HG03066 (cell line): ENCODE results near the gene PARD3B.

Experiments
- ATAC-seq: cut with Tn5 transposase; IDR thresholded peaks from one replicate; pipeline ENCODE4 v1.9.1; 2021; ENCODE audit warnings: low read depth; ENCODE audit not compliant: unreplicated experiment

PARD3B gene

GRCh38 chr2:205408696-205409095, 863.4 kb downstream of the PARD3B start:
- no peak for ATAC-seq

DNA sequence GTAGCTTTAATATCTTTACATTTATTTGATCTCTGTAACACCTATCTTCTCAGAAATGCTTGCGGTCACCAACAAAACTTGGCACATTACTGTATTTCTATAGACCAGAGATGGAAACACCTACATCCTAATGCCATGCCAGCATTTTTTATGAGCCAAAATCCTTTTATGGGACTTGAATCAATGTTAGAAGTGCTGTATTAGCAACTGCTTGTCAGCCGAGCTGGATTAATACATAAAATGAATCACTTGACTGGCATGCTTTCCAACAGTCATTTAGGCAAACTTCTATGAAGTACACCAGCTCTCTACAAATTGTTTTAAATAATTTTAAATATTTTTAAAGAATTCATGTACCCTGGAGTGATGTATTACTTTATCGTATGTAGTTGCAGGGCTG, 864.1 kb downstream of the PARD3B start:
- no peak for ATAC-seq

DNA sequence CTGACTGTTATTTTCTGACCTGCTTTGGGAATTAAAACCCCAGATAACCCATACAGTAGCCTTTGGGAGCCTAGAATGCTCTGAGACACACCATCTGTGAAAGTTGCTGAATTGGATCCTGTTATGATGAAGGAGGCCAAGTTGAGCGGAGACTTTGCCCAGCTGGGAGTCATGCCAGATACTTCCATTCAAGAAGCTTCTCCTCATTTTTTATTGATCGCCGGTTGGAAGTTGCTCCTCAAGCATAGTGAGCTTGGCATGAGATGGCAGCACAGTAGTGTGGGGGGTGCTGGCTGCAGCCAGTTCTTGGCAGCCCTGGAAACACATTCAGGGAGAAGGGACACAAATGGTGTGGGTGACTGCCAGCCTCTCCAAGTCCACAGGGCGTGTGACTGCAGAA, 866.3 kb downstream of the PARD3B start:
- ATAC-seq = no peak

DNA sequence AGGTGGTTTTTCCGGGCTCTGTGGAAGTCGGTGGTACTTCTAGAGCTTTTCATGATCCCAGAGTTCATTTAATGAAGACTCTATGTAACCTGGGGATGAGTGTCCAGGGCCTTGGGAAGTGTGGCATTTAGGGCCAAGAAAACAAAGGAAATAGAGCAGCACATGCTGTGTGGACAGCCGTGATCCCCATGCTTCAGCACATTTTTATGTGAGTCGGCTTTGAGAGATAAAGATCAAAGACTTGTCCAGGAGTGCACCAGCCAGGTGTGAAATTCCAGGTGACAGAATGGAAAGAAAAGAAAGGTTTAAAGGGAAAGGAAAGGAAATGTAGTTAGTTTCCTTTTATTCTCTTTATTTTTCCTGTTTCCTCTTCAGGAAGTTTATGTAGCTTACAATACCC, 879.1 kb downstream of the PARD3B start:
- no peak for ATAC-seq

GRCh38 chr2:205425102-205425501, 879.8 kb downstream of the PARD3B start:
- no peak for ATAC-seq

- ATAC-seq = no peak
Observed at GRCh38 chr2:205427112-205427511, 881.8 kb downstream of the PARD3B start.

GRCh38 chr2:205428811-205429210, 883.5 kb downstream of the PARD3B start:
- ATAC-seq = no peak

DNA sequence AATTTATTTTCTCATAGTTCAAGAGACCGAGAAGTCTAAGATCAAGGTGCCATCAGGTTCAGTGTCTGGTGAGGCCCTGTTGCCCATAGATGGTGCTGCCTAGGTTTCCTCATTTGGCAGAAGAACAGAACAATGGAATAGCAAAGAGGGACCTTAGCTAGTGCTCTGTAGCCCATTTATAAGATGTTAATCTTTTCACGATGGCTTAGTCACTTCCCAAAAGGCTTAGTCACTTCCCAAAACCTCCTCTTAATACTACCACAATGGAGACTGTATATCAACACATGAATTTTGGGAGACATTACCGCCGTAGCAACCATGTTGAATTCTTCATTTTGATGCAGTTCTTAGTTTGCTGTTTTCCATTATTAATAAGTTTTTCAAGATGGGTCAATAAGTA, 890.7 kb downstream of the PARD3B start:
- no peak for ATAC-seq

DNA sequence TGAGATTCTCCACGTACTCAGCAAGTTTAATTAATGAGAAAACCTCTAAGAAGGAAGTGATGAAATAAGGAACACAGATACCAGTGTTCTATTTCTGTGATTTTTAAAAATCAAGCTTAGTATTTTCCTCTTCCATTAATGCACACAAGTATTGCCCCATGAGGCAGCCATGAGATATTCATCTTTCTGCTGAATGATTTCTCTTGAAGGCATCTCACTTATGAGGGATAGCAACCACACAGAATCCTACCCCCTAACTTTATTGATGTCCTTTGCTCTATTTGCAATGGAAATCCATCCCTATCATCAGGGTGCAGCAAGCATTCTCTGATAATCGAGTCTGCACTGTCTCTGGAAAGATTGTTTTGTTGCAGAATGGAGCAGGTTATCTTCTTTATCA, 893.0 kb downstream of the PARD3B start:
- no peak for ATAC-seq

- no peak for ATAC-seq
Observed at GRCh38 chr2:205439621-205440020, 894.3 kb downstream of the PARD3B start.

GRCh38 chr2:205441524-205441923, 896.2 kb downstream of the PARD3B start:
- no peak for ATAC-seq

GRCh38 chr2:205448189-205448588, 902.9 kb downstream of the PARD3B start:
- ATAC-seq = no peak

GRCh38 chr2:205451901-205452512, 906.7 kb downstream of the PARD3B start:
- ATAC-seq = no peak

GRCh38 chr2:205453202-205453601, 907.9 kb downstream of the PARD3B start:
- ATAC-seq = no peak

GRCh38 chr2:205456682-205457081, 911.4 kb downstream of the PARD3B start:
- no peak for ATAC-seq

DNA sequence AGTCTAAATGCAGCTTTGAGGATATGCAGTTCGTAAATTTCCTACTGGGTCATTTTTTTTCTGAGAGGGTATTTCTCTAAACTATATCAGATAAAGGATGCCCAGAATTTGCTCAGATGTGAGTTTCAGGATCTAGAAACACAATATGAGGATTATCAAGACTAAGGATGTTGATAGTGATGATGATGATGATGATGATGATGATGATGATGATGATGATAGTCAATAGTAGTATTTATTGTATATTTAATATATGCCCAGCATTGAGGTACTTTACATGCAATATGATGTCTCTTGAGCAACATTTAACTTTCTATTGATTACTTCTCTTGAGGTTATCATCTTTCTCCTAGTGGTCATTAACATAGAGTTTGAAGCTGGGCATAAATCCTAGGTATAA, 914.9 kb downstream of the PARD3B start:
- no peak for ATAC-seq

DNA sequence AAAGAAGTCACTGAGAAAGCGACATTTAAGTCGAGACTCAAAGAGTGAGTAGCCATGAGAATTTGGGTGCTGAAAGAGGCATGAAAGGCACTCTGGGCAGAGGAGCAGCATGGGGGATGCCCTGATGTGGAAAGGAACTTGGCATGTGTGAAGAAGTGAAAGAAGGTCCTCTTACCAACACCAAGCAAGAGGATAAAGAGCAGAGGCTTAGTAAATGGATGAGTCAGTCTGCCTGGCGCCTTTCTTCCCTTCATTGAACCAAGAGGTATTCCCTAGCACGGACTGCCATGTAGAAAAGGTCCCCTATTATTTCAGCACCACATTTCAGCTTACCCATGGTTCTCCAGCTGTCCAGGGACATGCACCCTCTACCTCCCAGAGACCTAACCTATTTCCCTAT, 915.9 kb downstream of the PARD3B start:
- ATAC-seq = no peak

DNA sequence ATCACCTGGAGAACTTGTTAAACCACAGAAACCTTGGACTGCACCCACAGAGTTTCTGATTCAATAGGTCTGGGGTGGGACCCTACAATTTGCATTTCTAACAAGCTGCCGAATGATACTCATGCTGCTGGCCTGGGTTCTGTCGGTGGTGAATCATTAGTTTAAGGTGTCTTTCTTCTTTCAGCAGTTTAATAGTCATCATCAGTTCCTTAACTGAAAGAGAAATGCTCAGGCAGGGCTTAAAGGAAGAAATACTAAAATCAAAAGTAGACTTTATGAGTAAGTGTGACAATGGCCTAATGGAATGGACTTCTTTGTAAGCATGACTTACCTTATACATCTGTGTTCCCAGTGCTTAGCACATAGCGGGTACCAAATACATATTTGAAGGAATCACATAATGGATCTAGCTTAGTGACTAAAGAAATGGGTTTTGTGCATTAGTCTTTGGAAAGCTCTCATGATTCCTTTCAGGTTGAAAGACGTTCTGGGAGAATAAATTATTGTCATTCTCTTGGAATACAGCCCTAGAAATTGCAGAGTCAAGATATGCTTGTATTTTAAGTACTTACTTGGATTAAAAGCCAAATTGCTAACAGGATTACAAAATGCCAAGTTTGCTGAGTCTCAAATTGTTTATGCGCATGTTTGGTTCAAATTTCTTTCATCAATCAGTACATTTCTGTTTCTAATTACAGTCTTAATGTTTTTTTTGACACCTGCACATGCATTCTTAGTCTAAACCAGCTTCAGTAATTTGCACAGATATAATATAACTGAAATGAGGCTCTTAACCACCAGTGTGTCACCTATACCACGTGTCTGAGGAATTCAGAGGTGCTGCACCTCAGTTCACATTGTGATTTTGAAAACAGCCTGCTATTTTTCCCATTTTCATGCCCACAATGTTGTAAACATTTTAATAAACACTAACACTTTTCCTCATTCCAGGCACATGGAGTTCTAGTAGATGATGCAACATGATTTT, 916.7 kb downstream of the PARD3B start:
- ATAC-seq = no peak

DNA sequence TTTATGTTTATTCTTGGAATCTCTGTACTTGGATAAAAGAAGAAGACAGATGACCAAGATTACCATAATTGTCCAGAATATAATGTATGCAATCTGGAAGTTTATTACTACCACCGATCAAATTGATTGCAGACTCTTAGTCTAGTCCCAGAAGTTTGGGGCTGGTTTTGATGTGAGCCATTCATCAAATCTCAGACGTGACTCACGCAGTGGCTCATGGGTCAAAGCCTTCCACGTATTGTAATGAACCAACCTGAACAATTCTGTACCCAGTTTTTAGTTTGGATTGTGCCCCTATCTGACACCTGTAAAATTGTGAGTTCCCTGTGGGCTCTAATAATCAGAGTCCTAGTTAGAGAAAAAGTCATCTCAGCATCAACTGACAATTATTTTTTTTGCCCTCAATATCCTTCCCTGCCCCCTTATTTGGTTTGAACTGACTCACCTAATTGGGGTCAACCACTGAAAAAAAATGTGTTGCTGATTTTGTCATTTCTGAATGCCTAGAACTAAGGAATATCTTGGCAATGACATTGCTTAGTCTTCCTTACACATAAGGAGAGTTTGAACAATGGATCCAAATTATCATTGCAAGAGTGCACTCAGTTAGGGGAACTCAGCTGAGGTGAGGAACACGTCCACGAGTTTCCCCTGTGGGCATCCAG, 917.5 kb downstream of the PARD3B start:
- no peak for ATAC-seq

DNA sequence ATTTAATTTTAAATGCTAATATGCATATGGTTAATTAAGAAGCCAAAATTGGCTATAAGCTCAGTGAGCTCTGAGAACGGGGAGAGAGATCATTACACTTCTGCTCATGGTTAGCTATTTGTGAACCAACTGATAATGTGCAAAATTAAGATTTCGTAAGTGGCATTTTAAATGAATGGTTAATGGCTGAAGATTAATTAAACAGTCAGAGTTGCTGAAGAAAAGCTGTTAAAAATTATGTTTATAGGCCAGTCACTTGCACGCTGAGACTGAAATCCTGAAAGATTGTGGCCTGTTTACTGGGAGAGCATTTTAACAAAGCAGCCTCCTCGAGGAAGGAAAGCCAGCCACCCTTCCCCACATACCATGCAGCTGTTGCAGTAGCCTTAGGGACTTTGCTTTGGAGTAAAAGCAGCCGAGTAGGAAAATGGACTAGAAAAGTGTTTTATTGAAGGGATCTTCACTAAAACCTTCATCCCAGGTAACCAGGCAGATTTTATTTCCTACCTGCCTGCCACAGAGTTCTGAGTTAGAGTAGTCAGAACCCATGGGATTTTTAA, 918.3 kb downstream of the PARD3B start:
- no peak for ATAC-seq

- no peak for ATAC-seq
Observed at GRCh38 chr2:205464681-205465080, 919.4 kb downstream of the PARD3B start.
